Fibroblast of the aortic adventitia (primary cell): Measurements from ENCODE around the gene RYR3. TPM values are rescaled to one million over a fixed set of nuclear protein-coding genes. Genes with fewer than 3 reads are reported as not detected.

Experiments
- DNase-seq: peaks from one replicate; pipeline ENCODE4 v3.0.0-alpha.2; 2010; ENCODE audit warnings: low read depth
- H3K4me3 ChIP-seq: 2 replicates; pipeline ENCODE4 v1.5.1; 2011; ENCODE audit warnings: low read depth, mild to moderate bottlenecking, control low read depth, low read length, moderate library complexity
- total RNA-seq: library from RNA; depleted of rRNA; stranded (reverse); fragments of >200 nt; gene quantifications from 2 replicates; pipeline ENCODE4 v1.2.3, GENCODE V29; 2012; ENCODE audit warnings: low replicate concordance
- TF ChIP-seq, protein P1 (sequence below): IDR thresholded peaks from 2 replicates; pipeline ENCODE4 v1.5.1; 2011; ENCODE audit warnings: mild to moderate bottlenecking, low read length, control low read depth, inconsistent platforms; ENCODE audit not compliant: insufficient read depth

The RYR3 gene
- total RNA-seq, 1 donor: not detected

DNA sequence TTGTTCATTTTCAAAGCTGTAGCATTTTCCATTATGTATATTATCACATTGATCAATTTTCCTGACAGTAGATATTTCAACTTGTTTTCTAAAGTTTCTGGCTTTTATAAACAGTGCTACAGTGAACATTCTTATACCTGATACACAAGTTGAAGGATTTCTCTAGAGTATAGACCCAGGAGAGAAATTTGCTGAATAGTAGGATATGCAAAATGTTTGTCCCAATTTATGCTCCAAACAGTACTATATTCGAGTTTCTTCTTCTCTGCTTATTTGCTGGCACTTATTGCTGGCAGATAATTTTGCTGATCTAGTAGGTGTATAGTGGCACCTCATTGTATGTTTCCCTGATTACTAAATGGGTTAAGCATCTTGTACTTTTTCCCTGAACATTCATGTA lies 540.3 kb downstream of the RYR3 start:
- no peak for DNase-seq
- TF ChIP-seq, protein P1, sequence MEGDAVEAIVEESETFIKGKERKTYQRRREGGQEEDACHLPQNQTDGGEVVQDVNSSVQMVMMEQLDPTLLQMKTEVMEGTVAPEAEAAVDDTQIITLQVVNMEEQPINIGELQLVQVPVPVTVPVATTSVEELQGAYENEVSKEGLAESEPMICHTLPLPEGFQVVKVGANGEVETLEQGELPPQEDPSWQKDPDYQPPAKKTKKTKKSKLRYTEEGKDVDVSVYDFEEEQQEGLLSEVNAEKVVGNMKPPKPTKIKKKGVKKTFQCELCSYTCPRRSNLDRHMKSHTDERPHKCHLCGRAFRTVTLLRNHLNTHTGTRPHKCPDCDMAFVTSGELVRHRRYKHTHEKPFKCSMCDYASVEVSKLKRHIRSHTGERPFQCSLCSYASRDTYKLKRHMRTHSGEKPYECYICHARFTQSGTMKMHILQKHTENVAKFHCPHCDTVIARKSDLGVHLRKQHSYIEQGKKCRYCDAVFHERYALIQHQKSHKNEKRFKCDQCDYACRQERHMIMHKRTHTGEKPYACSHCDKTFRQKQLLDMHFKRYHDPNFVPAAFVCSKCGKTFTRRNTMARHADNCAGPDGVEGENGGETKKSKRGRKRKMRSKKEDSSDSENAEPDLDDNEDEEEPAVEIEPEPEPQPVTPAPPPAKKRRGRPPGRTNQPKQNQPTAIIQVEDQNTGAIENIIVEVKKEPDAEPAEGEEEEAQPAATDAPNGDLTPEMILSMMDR: no peak

GRCh38 chr15:33852094-33852493 lies 541.3 kb downstream of the RYR3 start:
- TF ChIP-seq, protein P1: no peak
- H3K4me3 ChIP-seq: no peak overlapping the region
- DNase-seq: peak; percentile 79

More for the DNA sequence above, 540.3 kb downstream of the RYR3 start:
- no peak overlapping the region for H3K4me3 ChIP-seq

DNA sequence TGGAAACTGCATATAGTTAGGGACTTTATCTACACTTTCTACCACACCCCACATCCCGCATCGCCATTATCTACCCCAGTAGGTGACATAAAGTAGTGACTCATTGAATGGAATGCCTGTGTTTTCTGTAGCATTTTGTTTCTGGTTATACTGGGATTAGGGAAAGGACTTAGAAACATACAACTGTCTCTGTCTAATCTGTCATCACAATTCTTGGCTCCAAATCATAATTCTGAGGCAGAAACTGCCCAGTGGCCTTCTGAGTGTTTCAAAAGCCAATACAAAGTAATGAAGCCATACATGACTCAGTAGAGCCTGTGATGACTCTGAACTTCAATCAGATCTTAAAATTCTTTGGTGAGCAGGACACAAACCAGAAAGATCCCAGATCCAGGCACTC lies 541.8 kb downstream of the RYR3 start:
- peak; percentile 92 for DNase-seq
- H3K4me3 ChIP-seq: no peak overlapping the region
- TF ChIP-seq, protein P1: no peak

DNA sequence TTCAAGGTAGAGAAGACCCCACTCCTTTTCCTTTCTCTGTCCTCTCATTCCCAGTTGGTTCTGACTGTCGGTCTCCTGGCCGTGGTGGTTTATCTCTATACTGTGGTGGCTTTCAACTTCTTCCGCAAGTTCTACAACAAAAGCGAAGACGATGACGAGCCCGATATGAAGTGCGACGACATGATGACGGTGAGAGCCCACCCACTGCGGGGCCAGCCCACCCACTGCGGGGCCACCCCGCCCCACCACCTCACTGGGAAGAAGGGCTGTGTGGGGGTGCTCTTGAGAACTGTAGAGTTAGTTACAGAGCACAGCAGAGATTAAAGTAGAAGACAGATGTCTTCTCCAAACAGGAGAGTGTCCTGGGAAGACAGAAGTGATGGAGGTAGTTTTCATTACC lies 547.0 kb downstream of the RYR3 start:
- TF ChIP-seq, protein P1: no peak
- no peak for DNase-seq
- no peak overlapping the region for H3K4me3 ChIP-seq

GRCh38 chr15:33858836-33859235 lies 548.1 kb downstream of the RYR3 start:
- no peak for DNase-seq
- TF ChIP-seq, protein P1: no peak
- no peak overlapping the region for H3K4me3 ChIP-seq

- DNase-seq: no peak
- H3K4me3 ChIP-seq: no peak overlapping the region
- TF ChIP-seq, protein P1: no peak
Measured at GRCh38 chr15:33859992-33860545, 549.3 kb downstream of the RYR3 start.

DNA sequence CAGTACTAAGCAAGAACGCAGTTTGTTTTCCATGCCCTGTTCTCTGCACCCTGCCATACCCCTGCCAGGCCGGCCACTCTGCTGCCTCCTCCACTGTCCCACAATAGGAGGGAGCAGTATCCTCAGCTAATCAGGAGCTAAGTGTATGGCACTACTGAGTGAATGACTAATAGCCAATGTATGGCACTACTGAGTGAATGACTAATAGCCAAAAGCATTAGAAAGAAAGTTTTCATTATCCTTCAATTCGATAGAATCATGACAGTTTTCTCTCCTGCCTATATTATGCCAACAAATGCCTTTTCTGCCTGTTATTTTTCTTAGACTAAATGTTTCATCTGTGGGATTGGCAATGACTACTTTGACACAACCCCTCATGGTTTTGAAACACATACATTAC lies 550.0 kb downstream of the RYR3 start:
- no peak overlapping the region for H3K4me3 ChIP-seq
- peak; percentile 33 for DNase-seq
- TF ChIP-seq, protein P1: no peak
